ENCODE measurements around the gene SULT6B1. TPM values are rescaled to one million over a fixed set of nuclear protein-coding genes. Genes with fewer than 3 reads are reported as not detected.

Gene SULT6B1, protein sequence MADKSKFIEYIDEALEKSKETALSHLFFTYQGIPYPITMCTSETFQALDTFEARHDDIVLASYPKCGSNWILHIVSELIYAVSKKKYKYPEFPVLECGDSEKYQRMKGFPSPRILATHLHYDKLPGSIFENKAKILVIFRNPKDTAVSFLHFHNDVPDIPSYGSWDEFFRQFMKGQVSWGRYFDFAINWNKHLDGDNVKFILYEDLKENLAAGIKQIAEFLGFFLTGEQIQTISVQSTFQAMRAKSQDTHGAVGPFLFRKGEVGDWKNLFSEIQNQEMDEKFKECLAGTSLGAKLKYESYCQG
- not detected in 2 replicates for total RNA-seq

DNA sequence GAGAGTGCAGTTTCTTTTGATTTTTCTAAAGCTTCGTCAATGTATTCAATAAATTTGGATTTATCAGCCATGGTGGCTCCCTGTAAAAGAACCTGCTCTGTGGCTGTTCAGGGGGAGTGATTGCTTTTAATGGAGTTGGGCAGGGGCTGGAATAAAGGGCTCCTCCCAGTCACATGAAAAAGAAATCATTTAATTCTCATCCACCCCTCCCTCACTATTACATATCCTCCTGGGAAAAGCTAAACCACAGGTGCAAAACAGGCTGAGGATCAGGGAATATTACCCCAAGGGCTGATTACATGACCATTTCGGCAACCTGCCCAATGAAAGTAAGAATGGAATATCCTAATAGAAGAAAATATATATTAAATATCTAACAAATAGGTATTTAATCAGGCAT is at the start of gene SULT6B1:
SULT6B1 (minus strand) TSS at position 101 of the 400 bp plus-strand sequence; CDS start at position 71, 30 bp downstream.

DNA sequence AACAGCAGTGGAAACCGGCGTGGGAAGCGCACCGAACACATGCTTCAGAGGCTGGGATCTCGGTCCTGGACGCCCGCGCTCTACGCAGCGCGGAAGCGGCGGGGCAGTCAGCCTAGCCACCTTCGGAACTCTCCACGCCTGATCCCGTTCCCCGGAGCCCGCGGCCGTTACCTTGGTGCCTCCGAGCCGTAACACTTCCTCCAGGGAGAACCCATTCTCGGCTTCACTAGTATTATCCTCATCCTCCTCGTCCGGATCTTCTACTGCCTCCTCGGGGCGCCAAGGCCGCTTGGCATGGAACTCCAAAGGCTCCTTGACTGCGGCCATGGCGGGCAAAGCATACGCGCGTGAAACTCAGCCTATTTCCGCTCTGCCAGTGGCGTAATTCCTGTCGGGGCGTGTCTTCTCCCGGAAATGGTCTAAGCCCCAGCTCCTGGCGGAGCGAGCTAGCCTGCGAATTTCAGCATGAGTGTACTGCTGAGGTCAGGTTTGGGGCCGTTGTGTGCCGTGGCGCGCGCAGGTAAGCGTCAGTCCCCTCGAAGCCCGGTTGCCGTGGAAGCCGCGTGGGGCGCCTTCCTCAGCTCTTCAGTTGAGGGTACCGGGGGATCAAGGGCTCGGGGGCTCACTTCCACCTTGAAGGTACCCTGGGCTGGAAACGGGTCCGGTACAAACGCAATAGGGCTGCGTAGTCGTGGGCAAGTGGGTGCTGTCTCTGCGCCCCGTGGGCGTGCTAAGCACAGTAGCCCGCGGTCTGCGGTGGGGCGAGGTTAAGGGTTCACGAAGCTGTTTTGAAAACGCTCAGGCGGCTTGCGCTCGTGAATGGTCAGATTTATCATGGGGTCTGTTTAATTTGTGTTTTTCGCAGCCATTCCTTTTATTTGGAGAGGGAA is 43.0 kb upstream of the SULT6B1 start, which contains the start of the genes CEBPZ and NDUFAF7:
CEBPZ (minus strand) TSS at position 356 of the 890 bp plus-strand sequence; CDS start at position 327, 29 bp downstream.
NDUFAF7 (plus strand) TSS at position 418 of the 890 bp plus-strand sequence; CDS start at position 466, 48 bp downstream.

DNA sequence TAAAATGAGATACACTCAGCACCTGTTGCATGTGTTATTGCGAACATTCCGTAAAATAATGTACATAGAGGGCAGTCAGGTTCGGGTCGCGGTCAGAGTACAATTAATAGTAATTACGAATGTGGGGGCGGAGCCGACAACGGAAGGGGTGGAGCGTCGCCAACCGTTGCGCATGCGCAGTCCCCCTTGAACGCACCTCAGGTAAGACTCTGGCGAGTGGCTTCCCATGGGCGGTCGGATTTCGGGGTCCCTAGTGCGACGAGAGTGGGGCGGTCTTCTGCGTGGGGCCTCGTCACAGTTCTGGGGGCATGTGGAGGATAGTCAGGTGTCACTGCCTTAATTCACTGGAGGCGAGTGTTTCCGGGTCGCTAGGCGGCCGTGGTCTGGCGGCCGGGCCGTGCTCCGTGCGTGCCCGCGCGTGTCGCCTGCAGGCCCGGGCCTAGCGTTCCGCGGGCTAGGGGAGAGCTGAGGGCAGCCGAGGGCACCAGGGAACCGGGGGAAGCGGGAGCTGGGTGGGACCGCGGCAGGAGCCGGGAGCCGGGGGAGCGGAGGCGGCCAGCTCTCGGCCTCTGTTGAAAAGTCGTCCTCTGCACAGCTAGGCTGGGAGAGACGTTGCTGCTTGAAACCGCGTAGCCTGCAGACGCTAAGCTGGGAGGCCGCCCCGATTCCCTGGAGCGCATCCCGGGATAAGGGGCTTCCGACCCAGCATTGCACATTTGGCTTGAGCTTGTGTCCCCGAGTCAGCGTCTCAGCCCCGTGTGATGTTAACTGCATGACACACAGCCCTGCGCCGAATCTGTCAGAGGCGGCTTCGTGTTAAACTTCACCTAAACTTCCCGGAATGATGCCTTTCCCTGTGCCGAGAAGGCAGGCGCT is 8.1 kb upstream of the SULT6B1 start, which contains the start of gene CEBPZOS:
CEBPZOS (plus strand) TSS at position 177 of the 876 bp plus-strand sequence. CDS start 3,209 bp downstream, outside the sequence.

DNA sequence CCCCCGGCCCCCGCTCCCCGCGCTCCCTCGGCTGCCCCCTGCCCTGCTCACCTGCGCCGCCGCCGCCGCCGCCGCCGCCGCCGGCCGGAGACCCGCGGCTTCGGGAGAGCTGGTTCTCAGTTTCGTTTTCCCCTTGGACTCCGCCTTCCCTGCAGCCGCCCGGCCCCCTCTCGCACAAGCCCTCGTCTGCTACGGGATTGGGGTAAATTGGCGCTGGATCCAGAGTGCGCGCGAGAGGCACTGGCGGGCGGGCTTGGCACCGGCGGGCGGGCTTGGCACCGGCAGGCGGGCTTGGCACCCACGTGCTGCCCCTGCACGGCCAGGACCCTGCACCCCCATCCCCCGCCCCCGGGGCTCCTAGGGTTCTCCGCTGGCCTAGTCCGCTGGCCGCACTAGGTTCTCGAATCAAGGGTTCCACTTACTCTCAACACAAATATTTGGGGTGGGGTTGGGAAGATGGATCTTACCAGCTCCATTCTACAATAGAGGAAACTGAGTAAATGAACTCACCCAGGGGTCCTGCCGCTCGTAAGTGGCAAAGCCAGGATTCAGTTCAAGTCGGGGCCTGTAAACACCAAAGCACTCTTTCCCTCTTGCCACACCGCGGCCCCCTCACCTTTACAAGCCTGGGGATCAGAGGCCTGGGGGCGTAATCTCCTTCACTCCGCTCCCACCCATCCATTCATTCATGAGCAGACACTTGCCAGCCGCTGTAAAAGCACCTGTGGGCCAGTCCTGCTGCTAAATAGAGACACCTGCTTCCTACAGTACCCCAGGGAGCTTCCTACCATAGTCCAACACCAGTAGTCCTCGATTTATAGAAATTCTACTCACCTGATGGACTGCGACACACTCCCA is 31.4 kb downstream of the SULT6B1 start, which contains the start of gene EIF2AK2:
EIF2AK2 (minus strand) TSS at position 124 of the 858 bp plus-strand sequence. CDS start 9,174 bp downstream, outside the sequence.

Other genes with a start within 250 kb of the SULT6B1 start
- gene STRN, start 222.1 kb downstream of the SULT6B1 start, total RNA-seq: 5.8 and 6.4 TPM in 2 replicates
- gene HEATR5B, start 104.3 kb downstream of the SULT6B1 start, total RNA-seq: 7.8 and 11.9 TPM in 2 replicates
- 4.6 and 8.5 TPM in 2 replicates for gene GPATCH11, start 104.2 kb downstream of the SULT6B1 start, total RNA-seq
- 15.6 and 27.6 TPM in 2 replicates for gene EIF2AK2, start 31.7 kb downstream of the SULT6B1 start, total RNA-seq
- 21.3 and 47.0 TPM in 2 replicates for gene CEBPZOS, start 7.8 kb upstream of the SULT6B1 start, total RNA-seq
- 13.0 and 31.7 TPM in 2 replicates for gene CEBPZ, start 42.9 kb upstream of the SULT6B1 start, total RNA-seq
- 17.5 and 18.5 TPM in 2 replicates for gene NDUFAF7, start 43.0 kb upstream of the SULT6B1 start, total RNA-seq
- gene PRKD3, start 136.2 kb upstream of the SULT6B1 start, total RNA-seq: 36.6 and 47.7 TPM in 2 replicates
- gene QPCT, start 156.0 kb upstream of the SULT6B1 start, total RNA-seq: 21.3 and 22.5 TPM in 2 replicates

Measured in myometrial cell (primary cell).